Thoracic aorta endothelial cell (primary cell): ENCODE measurements around the gene PARD6B. TPM values are rescaled to one million over a fixed set of nuclear protein-coding genes. Genes with fewer than 3 reads are reported as not detected.

Source experiments
- total RNA-seq: library from RNA; depleted of rRNA; stranded (reverse); fragments of >200 nt; gene quantifications from 2 replicates; pipeline ENCODE4 v1.2.3, GENCODE V29; 2012

Gene PARD6B
- total RNA-seq, result 0.27 and 0.43 TPM in 2 replicates

GRCh38 chr20:50731055-50731929 lies at the start of gene PARD6B:
Gene PARD6B, plus strand, starts transcription at chr20:50731580. Its CDS starts 207 bp downstream, at chr20:50731787.

GRCh38 chr20:50690650-50691572 lies 40.5 kb upstream of the PARD6B start, which contains the start of gene RIPOR3:
Gene RIPOR3, minus strand, starts transcription at chr20:50691542. Its CDS starts 414 bp downstream, at chr20:50691128.

GRCh38 chr20:50794846-50795634 lies 63.7 kb downstream of the PARD6B start, which contains the start of gene BCAS4:
Gene BCAS4, plus strand, starts transcription at chr20:50795061. Its CDS starts 23 bp downstream, at chr20:50795084.

Other genes starting within 250 kb of the PARD6B start
- gene PTPN1, start 221.2 kb upstream of the PARD6B start, total RNA-seq, result 63.0 and 71.9 TPM in 2 replicates
- gene RIPOR3, start 40.0 kb upstream of the PARD6B start, total RNA-seq, result not detected in 2 replicates
- 1.0 and 2.9 TPM in 2 replicates for gene BCAS4, start 63.5 kb downstream of the PARD6B start, total RNA-seq
- gene ADNP, start 199.9 kb downstream of the PARD6B start, total RNA-seq, result 54.0 and 56.4 TPM in 2 replicates
- 91.2 and 102 TPM in 2 replicates for gene DPM1, start 227.0 kb downstream of the PARD6B start, total RNA-seq
- 7.4 and 9.0 TPM in 2 replicates for gene MOCS3, start 227.2 kb downstream of the PARD6B start, total RNA-seq